CD4-positive, alpha-beta T cell treated with Interleukin-21 for 1 hour (primary cell): Measurements from ENCODE around the gene MS4A6A.

ENCODE experiments used
- DNase-seq: peaks from one replicate; pipeline ENCODE4 v3.0.0-alpha.2; 2020

The MS4A6A gene

GRCh38 chr11:60127311-60127811, 55.5 kb downstream of the MS4A6A start:
- no peak for DNase-seq

GRCh38 chr11:60125956-60126585, 56.8 kb downstream of the MS4A6A start:
- DNase-seq: no peak

- no peak for DNase-seq
Measured at GRCh38 chr11:60124802-60125432, 58.0 kb downstream of the MS4A6A start.
